ENCODE data around the gene ATXN1. TPM values are rescaled to one million over a fixed set of nuclear protein-coding genes. Genes with fewer than 3 reads are reported as not detected.

Gene ATXN1
- polyA plus RNA-seq, 1 of the 3 experiments (the other 2 are of a cell fraction) = 7.9 TPM

DNA sequence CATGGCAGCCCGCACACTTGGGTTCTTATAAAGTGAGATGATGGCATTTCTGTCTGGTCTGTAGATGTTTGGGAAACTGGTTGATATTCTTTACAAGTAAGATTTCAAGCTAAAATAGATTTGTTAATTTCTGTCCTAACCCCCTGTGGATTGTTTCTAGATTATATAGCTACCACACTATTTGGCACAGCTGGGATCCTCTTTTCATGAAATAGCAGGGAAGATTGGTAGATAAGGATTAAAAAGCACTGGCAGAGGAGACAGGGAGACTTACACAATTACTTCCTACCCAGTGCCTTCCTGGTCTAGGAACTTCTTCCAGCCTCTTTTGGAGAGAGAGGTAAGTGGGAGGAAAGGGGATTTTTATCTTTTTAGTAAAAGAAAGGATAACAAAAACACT is 13.2 kb upstream of the ATXN1 start:
- no peak for DNase-seq
- Histone ChIP-seq H4K20me1 (ENCODE audit: insufficient read depth) (no peaks in the 10 kb centered on the region), H3F3A (replicated peaks; ENCODE audit: insufficient read depth) (peaks cover 19% of the 10 kb centered on the region), H3K36me3 (replicated peaks in 1 of 2; ENCODE audit: control insufficient read depth in 1 of 2, insufficient read depth in 2 of 2, low read length in 1 of 2) (no peaks in the 10 kb centered on the region), H3K9me2 (no peaks in the 10 kb centered on the region), H3K9ac (no peak overlapping the region), H3K27ac (ENCODE audit: low read depth in 2 of 2, low read length in 1 of 2) (peak overlapping the region in 1 of 2 experiments; percentile 12; a peak in 1 of 4 replicates), H3K9me3 (no peaks in the 10 kb centered on the region), H2AFZ (ENCODE audit: low read depth) (0 out of 2 replicates have a peak overlapping the region, but pooled peaks have one; percentile 16), H3K27me3 (ENCODE audit: insufficient read depth) (no peaks in the 10 kb centered on the region), H3K79me2 (ENCODE audit: insufficient read depth) (no peaks in the 10 kb centered on the region), H3K4me3 (ENCODE audit: low read depth in 2 of 2, low read length in 1 of 2) (no peak overlapping the region), H3K4me2 (no peak overlapping the region; the same call in 1 of the 2 replicates), H3K4me1 (ENCODE audit: control insufficient read depth in 1 of 2, insufficient read depth in 2 of 2, low read depth in 1 of 2, low read length in 1 of 2) (peaks cover 0 to 24% of the 10 kb centered on the region in 2 experiments; a peak in 3 of 4 replicates)
- TF ChIP-seq, protein P1, sequence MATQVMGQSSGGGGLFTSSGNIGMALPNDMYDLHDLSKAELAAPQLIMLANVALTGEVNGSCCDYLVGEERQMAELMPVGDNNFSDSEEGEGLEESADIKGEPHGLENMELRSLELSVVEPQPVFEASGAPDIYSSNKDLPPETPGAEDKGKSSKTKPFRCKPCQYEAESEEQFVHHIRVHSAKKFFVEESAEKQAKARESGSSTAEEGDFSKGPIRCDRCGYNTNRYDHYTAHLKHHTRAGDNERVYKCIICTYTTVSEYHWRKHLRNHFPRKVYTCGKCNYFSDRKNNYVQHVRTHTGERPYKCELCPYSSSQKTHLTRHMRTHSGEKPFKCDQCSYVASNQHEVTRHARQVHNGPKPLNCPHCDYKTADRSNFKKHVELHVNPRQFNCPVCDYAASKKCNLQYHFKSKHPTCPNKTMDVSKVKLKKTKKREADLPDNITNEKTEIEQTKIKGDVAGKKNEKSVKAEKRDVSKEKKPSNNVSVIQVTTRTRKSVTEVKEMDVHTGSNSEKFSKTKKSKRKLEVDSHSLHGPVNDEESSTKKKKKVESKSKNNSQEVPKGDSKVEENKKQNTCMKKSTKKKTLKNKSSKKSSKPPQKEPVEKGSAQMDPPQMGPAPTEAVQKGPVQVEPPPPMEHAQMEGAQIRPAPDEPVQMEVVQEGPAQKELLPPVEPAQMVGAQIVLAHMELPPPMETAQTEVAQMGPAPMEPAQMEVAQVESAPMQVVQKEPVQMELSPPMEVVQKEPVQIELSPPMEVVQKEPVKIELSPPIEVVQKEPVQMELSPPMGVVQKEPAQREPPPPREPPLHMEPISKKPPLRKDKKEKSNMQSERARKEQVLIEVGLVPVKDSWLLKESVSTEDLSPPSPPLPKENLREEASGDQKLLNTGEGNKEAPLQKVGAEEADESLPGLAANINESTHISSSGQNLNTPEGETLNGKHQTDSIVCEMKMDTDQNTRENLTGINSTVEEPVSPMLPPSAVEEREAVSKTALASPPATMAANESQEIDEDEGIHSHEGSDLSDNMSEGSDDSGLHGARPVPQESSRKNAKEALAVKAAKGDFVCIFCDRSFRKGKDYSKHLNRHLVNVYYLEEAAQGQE (IDR thresholded peaks at IDR 0.05; ENCODE audit: low read depth, low read length) = no peak
- TF ChIP-seq NFIC (IDR thresholded peaks at IDR 0.05; ENCODE audit: borderline replicate concordance) = peak; percentile 8; the same call in 1 of the 2 replicates
- no peak for TF ChIP-seq RXRA (IDR thresholded peaks at IDR 0.05; ENCODE audit: borderline replicate concordance, low read depth)
- TF ChIP-seq, protein P2, sequence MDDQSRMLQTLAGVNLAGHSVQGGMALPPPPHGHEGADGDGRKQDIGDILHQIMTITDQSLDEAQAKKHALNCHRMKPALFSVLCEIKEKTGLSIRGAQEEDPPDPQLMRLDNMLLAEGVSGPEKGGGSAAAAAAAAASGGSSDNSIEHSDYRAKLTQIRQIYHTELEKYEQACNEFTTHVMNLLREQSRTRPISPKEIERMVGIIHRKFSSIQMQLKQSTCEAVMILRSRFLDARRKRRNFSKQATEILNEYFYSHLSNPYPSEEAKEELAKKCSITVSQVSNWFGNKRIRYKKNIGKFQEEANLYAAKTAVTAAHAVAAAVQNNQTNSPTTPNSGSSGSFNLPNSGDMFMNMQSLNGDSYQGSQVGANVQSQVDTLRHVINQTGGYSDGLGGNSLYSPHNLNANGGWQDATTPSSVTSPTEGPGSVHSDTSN (IDR thresholded peaks at IDR 0.05) = no peak
- no peak for TF ChIP-seq TEAD4 (IDR thresholded peaks at IDR 0.05; ENCODE audit: borderline replicate concordance, insufficient read depth)
- TF ChIP-seq, protein P3, sequence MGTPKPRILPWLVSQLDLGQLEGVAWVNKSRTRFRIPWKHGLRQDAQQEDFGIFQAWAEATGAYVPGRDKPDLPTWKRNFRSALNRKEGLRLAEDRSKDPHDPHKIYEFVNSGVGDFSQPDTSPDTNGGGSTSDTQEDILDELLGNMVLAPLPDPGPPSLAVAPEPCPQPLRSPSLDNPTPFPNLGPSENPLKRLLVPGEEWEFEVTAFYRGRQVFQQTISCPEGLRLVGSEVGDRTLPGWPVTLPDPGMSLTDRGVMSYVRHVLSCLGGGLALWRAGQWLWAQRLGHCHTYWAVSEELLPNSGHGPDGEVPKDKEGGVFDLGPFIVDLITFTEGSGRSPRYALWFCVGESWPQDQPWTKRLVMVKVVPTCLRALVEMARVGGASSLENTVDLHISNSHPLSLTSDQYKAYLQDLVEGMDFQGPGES (IDR thresholded peaks at IDR 0.05; ENCODE audit: low read depth, low read length) = no peak
- TF ChIP-seq, protein P4, sequence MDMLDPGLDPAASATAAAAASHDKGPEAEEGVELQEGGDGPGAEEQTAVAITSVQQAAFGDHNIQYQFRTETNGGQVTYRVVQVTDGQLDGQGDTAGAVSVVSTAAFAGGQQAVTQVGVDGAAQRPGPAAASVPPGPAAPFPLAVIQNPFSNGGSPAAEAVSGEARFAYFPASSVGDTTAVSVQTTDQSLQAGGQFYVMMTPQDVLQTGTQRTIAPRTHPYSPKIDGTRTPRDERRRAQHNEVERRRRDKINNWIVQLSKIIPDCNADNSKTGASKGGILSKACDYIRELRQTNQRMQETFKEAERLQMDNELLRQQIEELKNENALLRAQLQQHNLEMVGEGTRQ (IDR thresholded peaks at IDR 0.05; ENCODE audit: borderline replicate concordance, low read depth, low read length) = no peak
- TF ChIP-seq ELF1 (IDR thresholded peaks at IDR 0.05) = no peak
- no peak for TF ChIP-seq MXI1 (IDR thresholded peaks at IDR 0.05; ENCODE audit: low read depth, low read length)
- peak; percentile 16; the same call in 1 of the 2 replicates for TF ChIP-seq TCF12 (IDR thresholded peaks at IDR 0.05)
- 92% methylated on average over 1 of the region's 1 CpG for WGBS (ENCODE audit: low lambda C conversion rate)
- POLR2A ChIA-PET = no interaction called here
- CTCF ChIA-PET = interaction anchor here (1.3 to 6.5 kb wide), 3 partner anchors 12 to 442 kb away, joined by 3 to 49 read pairs (median 5); partner anchors contain the start of gene ATXN1

All from SK-N-SH (cell line).